ENCODE measurements around the gene PTPN5.

PTPN5 gene

GRCh38 chr11:18756889-18757288, 34.7 kb downstream of the PTPN5 start:
- DNase-seq, result no peak
- no peak overlapping the region for H2AK5ac ChIP-seq (ENCODE audit: low read length)
- WGBS (ENCODE audit: extremely low coverage, insufficient coverage, insufficient read length), result no CpG with 5 or more reads among the region's 2 CpGs
- no peak overlapping the region for H3K27ac ChIP-seq (ENCODE audit: low read depth, low read length)
- H3K4me3 ChIP-seq (ENCODE audit: low read depth, low read length), result no peak overlapping the region
- no peak overlapping the region for H3K23ac ChIP-seq (ENCODE audit: low read length)
- no peak overlapping the region for H3K4me2 ChIP-seq (ENCODE audit: low read length)
- H3K4me1 ChIP-seq (ENCODE audit: control insufficient read depth in 1 of 2, insufficient read depth in 2 of 2, low read length in 2 of 2), result no peaks in the 10 kb centered on the region
- no peak overlapping the region for H2BK5ac ChIP-seq (ENCODE audit: low read depth, low read length, poor library complexity)
- no peaks in the 10 kb centered on the region for H3K79me1 ChIP-seq (ENCODE audit: low read length)
- H3K27me3 ChIP-seq (ENCODE audit: insufficient read depth, low read length), result no peaks in the 10 kb centered on the region
- H3K18ac ChIP-seq (ENCODE audit: low read length), result no peak overlapping the region
- H3K36me3 ChIP-seq (ENCODE audit: control insufficient read depth in 1 of 2, insufficient read depth in 2 of 2, low read length in 2 of 2), result no peaks in the 10 kb centered on the region
- no peak overlapping the region for H4K8ac ChIP-seq (ENCODE audit: low read depth, low read length)
- H4K91ac ChIP-seq (ENCODE audit: low read depth, low read length), result no peak overlapping the region
- no peak overlapping the region for H4K12ac ChIP-seq (ENCODE audit: low read depth, low read length)
- H3K4ac ChIP-seq (ENCODE audit: low read depth, low read length), result no peak overlapping the region
- no peaks in the 10 kb centered on the region for H3K79me2 ChIP-seq (ENCODE audit: control insufficient read depth, insufficient read depth, low read length, poor library complexity)
- no peak overlapping the region for H2BK120ac ChIP-seq (ENCODE audit: insufficient read depth, low read length, poor library complexity)
- no peak overlapping the region for H2AFZ ChIP-seq (ENCODE audit: insufficient read depth, low read length, poor library complexity)
- no peak overlapping the region for H2BK12ac ChIP-seq (ENCODE audit: low read length)
- no peak overlapping the region for H3K14ac ChIP-seq (ENCODE audit: low read length)
- H3K9me3 ChIP-seq (ENCODE audit: insufficient read depth, low read depth, low read length), result no peaks in the 10 kb centered on the region
- no peak overlapping the region for H3K9ac ChIP-seq (ENCODE audit: low read length)

- Histone ChIP-seq H2AFZ (ENCODE audit: insufficient read depth, low read length, poor library complexity) (no peak overlapping the region), H3K27me3 (ENCODE audit: insufficient read depth, low read length) (no peaks in the 10 kb centered on the region), H3K9me3 (ENCODE audit: insufficient read depth, low read depth, low read length) (no peaks in the 10 kb centered on the region), H4K8ac (ENCODE audit: low read depth, low read length) (no peak overlapping the region), H3K27ac (ENCODE audit: low read depth, low read length) (no peak overlapping the region), H3K79me2 (ENCODE audit: control insufficient read depth, insufficient read depth, low read length, poor library complexity) (no peaks in the 10 kb centered on the region), H3K9ac (ENCODE audit: low read length) (no peak overlapping the region), H3K4ac (ENCODE audit: low read depth, low read length) (no peak overlapping the region), H3K4me3 (ENCODE audit: low read depth, low read length) (no peak overlapping the region), H2BK120ac (ENCODE audit: insufficient read depth, low read length, poor library complexity) (no peak overlapping the region), H2AK5ac (ENCODE audit: low read length) (no peak overlapping the region), H3K36me3 (ENCODE audit: control insufficient read depth in 1 of 2, insufficient read depth in 2 of 2, low read length in 2 of 2) (no peaks in the 10 kb centered on the region), H3K4me2 (ENCODE audit: low read length) (no peak overlapping the region), H2BK5ac (ENCODE audit: low read depth, low read length, poor library complexity) (no peak overlapping the region), H4K12ac (ENCODE audit: low read depth, low read length) (no peak overlapping the region), H3K23ac (ENCODE audit: low read length) (no peak overlapping the region), H3K79me1 (ENCODE audit: low read length) (peaks cover 3% of the 10 kb centered on the region), H3K18ac (ENCODE audit: low read length) (no peak overlapping the region), H3K4me1 (ENCODE audit: control insufficient read depth in 1 of 2, insufficient read depth in 2 of 2, low read length in 2 of 2) (peaks cover 7 to 9% of the 10 kb centered on the region in 2 experiments), H2BK12ac (ENCODE audit: low read length) (no peak overlapping the region), H3K14ac (ENCODE audit: low read length) (no peak overlapping the region), H4K91ac (ENCODE audit: low read depth, low read length) (no peak overlapping the region)
- no CpG with 5 or more reads among the region's 5 CpGs for WGBS (ENCODE audit: extremely low coverage, insufficient coverage, insufficient read length)
- DNase-seq, result no peak
These were observed 37.3 kb downstream of the PTPN5 start for GRCh38 chr11:18754308-18754707.

GRCh38 chr11:18752502-18752901, 39.1 kb downstream of the PTPN5 start:
- Histone ChIP-seq H2BK120ac (ENCODE audit: insufficient read depth, low read length, poor library complexity) (no peak overlapping the region), H4K12ac (ENCODE audit: low read depth, low read length) (no peak overlapping the region), H3K14ac (ENCODE audit: low read length) (no peak overlapping the region), H3K23ac (ENCODE audit: low read length) (no peak overlapping the region), H3K27ac (ENCODE audit: low read depth, low read length) (no peak overlapping the region), H3K4me2 (ENCODE audit: low read length) (no peak overlapping the region), H3K4me1 (ENCODE audit: control insufficient read depth in 1 of 2, insufficient read depth in 2 of 2, low read length in 2 of 2) (peaks cover 9 to 11% of the 10 kb centered on the region in 2 experiments), H3K4me3 (ENCODE audit: low read depth, low read length) (no peak overlapping the region), H2BK12ac (ENCODE audit: low read length) (no peak overlapping the region), H3K79me2 (ENCODE audit: control insufficient read depth, insufficient read depth, low read length, poor library complexity) (no peaks in the 10 kb centered on the region), H3K4ac (ENCODE audit: low read depth, low read length) (no peak overlapping the region), H3K79me1 (ENCODE audit: low read length) (peaks cover 3% of the 10 kb centered on the region), H4K91ac (ENCODE audit: low read depth, low read length) (no peak overlapping the region), H3K9me3 (ENCODE audit: insufficient read depth, low read depth, low read length) (no peaks in the 10 kb centered on the region), H4K8ac (ENCODE audit: low read depth, low read length) (no peak overlapping the region), H2BK5ac (ENCODE audit: low read depth, low read length, poor library complexity) (no peak overlapping the region), H3K9ac (ENCODE audit: low read length) (no peak overlapping the region), H3K18ac (ENCODE audit: low read length) (no peak overlapping the region), H3K36me3 (ENCODE audit: control insufficient read depth in 1 of 2, insufficient read depth in 2 of 2, low read length in 2 of 2) (no peaks in the 10 kb centered on the region), H2AK5ac (ENCODE audit: low read length) (no peak overlapping the region), H2AFZ (ENCODE audit: insufficient read depth, low read length, poor library complexity) (no peak overlapping the region), H3K27me3 (ENCODE audit: insufficient read depth, low read length) (no peaks in the 10 kb centered on the region)
- DNase-seq, result no peak
- WGBS (ENCODE audit: extremely low coverage, insufficient coverage, insufficient read length), result no CpG with 5 or more reads among the region's 3 CpGs

GRCh38 chr11:18750944-18751343, 40.7 kb downstream of the PTPN5 start:
- no CpG with 5 or more reads among the region's 3 CpGs for WGBS (ENCODE audit: extremely low coverage, insufficient coverage, insufficient read length)

More at GRCh38 chr11:18750944-18751343, 40.7 kb downstream of the PTPN5 start:
- Histone ChIP-seq H3K14ac (ENCODE audit: low read length) (no peak overlapping the region), H4K91ac (ENCODE audit: low read depth, low read length) (no peak overlapping the region), H3K18ac (ENCODE audit: low read length) (no peak overlapping the region), H4K8ac (ENCODE audit: low read depth, low read length) (no peak overlapping the region), H3K4ac (ENCODE audit: low read depth, low read length) (no peak overlapping the region), H2BK5ac (ENCODE audit: low read depth, low read length, poor library complexity) (no peak overlapping the region), H3K4me2 (ENCODE audit: low read length) (no peak overlapping the region), H3K9ac (ENCODE audit: low read length) (no peak overlapping the region), H3K27me3 (ENCODE audit: insufficient read depth, low read length) (no peaks in the 10 kb centered on the region), H3K36me3 (ENCODE audit: control insufficient read depth in 1 of 2, insufficient read depth in 2 of 2, low read length in 2 of 2) (no peaks in the 10 kb centered on the region), H3K79me2 (ENCODE audit: control insufficient read depth, insufficient read depth, low read length, poor library complexity) (no peaks in the 10 kb centered on the region), H3K9me3 (ENCODE audit: insufficient read depth, low read depth, low read length) (no peaks in the 10 kb centered on the region), H2BK120ac (ENCODE audit: insufficient read depth, low read length, poor library complexity) (no peak overlapping the region), H2AFZ (ENCODE audit: insufficient read depth, low read length, poor library complexity) (no peak overlapping the region), H3K4me1 (ENCODE audit: control insufficient read depth in 1 of 2, insufficient read depth in 2 of 2, low read length in 2 of 2) (peaks cover 9 to 11% of the 10 kb centered on the region in 2 experiments), H2AK5ac (ENCODE audit: low read length) (no peak overlapping the region), H3K79me1 (ENCODE audit: low read length) (peaks cover 3% of the 10 kb centered on the region), H3K4me3 (ENCODE audit: low read depth, low read length) (no peak overlapping the region), H2BK12ac (ENCODE audit: low read length) (no peak overlapping the region), H3K23ac (ENCODE audit: low read length) (no peak overlapping the region), H3K27ac (ENCODE audit: low read depth, low read length) (no peak overlapping the region), H4K12ac (ENCODE audit: low read depth, low read length) (no peak overlapping the region)
- DNase-seq, result no peak
